NCI-H345 (cell line): ENCODE data around the gene PARVA.

Source experiments
- DNase-seq: peaks from one replicate; lab custom pipeline; 2025; lab: John Stamatoyannopoulos, UW

PARVA gene

DNA sequence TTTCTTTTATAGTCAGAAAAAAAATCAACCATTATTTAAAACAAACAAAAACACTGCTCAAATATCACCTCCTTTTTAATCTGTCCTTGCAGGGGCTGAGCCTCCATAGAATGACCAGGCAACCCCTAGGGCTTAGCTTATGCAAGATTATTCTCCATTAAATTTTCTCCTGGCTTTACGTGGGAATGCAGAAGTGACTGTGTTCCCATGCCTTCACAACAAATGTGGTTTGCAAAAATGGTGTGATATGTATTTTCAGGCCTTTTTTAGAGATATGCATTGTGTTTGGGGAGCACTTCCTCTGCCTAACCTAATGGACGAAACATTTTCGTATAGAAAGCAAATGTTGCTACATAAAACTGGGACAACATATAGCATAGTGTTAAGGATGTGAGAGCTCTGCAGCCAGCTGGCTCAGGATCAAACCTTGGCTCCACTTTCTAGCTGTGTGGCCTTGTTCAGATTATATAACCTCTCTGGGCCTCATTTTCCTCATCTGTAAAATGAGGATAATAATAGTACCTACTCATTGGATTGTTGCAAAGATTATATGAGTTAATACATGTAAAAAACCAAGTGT, 82.6 kb downstream of the PARVA start:
- no peak for DNase-seq

DNA sequence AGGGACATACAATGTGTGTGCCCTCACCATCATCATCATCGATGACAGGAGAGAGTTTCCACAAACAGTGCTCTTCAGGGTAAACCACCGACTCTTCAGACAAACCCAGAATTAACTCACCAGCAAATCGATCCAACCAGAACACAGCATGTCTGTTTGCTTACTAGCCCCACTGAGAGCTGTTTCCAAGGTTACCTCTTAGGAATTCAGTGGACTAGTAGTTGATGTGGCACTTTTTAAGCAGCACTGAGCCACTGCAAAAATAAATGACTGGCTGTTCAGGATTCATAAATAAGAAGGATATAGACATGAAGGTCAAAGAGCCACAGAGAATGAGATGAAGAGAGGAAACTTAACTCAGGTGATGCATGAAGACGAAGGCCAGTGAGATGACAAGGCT, 83.1 kb downstream of the PARVA start:
- DNase-seq = peak; percentile 62

DNA sequence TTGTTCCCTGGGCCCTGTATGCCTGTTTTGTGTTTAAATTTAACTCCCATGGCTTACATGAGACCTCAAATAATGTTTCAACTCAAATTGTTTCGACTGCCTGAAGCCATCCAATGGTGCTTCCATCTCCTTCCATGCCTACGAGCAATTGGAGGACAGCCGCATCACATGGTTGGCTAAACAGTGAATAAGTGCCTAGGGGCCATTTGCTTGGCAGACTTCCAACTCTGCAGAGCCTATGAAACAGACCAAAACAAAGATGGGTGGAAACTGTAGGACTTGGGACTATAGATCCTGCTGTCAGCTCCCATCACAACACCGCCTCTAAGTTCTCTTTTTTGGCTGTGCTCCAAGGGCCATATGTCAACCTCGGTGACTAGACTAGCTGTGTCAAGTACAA, 84.1 kb downstream of the PARVA start:
- DNase-seq = peak; percentile 90

DNA sequence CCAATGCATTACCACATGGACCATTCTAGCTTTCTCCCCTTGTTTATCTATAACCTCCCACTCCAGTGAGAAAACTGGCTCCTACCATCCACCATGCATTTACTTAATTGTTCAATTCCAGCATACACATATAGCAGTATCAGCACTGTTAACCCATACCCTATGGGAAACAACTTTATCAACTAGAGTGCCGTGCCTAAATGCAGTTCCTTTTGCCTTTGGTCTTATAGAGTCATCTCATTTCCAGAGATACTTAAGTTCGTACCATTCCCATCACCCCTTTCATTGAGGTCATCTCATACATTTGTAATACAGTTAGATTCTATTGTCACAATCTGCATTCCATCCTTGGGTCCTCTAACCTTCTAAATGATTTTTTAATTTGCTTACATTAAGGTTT, 86.9 kb downstream of the PARVA start:
- no peak for DNase-seq

DNA sequence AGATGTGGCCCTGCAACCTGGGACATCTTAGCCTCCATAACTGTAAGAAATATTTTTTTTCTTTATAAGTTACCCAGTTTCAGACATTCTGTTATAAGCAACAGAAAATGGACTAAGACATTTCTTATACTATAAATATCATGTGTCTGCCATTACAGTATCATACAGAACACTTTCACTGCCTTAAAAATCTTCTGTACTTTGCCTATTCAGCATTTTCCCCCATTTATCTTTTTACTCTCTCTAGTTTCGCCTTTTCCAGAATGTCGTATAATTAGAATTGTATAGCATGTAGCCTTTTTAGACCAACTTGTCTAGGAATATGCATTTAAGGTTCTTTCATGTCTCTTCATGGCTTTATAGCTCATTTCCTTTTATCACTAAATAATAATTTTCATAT, 88.0 kb downstream of the PARVA start:
- no peak for DNase-seq

DNA sequence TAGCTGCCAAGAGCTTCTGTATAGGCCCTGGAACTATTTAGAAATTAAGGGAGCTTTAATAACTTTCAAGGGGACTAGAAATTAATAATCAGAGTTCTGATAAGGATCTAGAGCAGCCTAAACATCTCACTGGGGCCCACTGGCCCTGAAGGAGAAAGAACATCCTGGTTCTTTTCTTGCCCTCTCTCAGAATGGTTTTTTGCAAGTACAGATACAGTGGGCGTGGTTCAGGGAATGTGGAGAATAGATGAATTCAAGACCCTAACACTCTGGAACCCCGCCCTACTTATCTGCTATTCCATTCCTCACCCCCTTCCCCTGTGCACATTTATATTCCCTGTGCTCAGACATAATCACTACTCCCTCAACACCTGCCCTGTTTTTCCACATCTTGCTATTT, 90.2 kb downstream of the PARVA start:
- DNase-seq = no peak

DNA sequence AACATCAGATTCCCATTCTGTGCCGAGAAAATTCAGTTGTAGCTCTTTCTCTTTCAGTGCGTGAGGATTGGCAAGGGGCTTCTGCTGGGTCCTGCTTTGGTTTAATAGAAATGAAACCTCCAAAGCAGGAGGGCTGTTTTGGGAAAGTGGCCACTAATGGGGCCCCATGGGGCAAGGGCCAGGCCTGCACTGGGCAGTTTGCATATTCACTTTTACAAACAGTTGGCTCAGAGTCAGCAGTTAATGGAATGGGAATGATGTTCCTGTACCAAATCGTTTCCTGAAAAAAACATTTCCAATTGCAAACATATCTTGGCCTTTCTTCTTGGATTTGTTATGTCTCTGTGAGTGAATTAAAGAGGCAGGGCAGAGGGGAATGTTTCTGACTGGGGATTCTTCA, 92.1 kb downstream of the PARVA start:
- no peak for DNase-seq

DNA sequence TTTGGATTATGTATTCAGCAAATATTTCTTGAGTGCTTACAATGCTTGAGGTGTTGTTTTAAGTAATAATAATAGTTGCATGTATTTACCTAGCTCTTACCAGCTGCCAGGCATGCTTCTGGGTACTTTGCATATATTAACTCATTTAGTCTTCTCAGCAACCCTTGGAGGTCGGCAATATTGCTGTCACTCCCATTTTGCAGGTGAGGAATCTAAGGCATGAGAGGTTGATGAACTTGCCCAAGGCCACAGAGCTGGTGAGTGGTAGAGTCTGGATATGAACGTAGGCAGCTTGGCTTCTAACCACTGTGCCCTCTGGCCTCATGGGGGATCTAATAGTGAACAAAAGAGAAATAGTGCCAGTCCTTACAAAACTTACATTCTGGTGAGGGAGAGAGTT, 92.9 kb downstream of the PARVA start:
- no peak for DNase-seq

DNA sequence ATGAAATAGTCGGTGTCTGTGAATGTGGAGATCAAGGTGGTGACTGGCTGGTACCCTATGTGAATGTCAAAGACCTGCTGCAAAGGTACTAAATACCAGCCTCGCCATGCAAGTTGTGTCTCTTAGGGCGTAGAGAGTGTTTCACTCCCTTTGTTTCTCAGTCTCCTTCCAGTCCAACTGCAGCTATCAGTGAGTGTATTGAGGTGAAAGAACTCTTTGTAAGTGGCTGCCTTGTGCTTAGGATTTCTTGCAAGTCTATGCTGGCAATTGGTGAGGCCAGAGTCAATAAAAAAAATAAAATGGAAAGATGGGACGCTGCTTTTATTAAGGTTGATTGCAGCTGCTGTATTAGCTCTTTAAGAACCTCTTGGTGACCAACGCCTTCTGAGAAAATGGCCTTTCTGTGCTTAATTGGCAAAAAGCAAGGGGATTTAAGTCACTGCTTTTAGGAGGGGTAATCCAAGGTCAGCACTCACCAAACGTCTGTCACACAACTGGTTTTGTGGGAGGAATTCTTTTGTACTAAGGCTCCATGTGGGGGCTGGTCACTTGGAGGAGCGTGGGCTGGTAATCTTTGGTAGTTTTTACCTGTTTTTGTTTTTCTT, 95.1 kb downstream of the PARVA start:
- DNase-seq = no peak

DNA sequence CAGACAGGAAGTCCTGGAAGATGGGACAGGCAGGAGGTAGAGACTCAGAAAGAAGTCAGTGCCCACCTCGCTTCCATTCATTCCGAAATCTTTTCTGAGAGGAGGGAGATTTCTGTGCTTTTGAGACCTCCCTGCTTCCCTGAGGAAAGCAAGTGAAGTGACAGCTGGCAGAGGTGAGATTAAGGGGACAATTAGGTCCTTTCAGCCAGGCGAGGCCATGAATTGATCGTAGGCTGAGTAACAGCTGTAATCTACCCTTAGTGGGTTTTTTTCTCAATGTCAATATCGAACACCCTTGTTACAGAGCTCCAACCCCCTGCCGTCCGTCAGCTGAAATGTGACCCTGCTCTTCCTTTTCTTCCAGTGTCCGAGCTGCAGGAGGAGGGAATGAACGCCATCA, 96.0 kb downstream of the PARVA start:
- no peak for DNase-seq

DNA sequence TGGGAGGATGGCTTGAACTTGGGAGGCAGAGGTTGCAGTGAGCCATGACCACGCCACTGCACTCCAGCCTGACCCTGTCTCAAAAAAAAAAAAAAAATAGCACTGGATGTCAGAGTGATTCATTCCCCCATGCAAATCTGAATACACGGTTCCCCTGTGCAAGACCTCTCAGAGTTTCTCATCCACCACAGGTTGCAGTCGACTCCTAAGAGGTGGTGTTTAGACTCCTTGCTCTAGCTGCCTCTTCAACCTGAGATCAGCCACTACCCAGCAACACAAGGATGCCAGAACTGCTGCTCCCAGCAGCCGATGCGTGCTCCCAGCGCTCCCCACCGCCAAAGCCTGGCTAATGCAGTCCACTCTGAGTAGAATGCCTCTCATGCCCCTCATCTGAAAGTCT, 97.5 kb downstream of the PARVA start:
- no peak for DNase-seq

DNA sequence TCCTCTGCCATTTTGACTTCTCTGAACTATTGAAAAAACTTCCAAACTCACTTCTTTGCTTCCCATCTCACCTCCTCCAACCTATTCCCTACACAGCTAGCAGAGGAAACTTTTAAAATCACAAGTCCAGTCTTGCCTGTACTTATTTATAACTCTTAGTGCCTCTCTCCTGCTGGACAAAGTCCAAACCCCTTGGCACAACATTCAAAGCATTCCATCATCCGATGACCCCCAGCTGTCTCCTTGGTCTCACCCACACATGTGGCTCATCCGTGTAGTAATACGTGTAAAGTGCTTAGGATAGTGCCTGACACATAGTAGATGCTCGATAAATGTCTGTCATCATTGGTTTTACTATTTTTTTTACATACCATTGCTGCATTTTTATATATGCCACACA, 101.4 kb downstream of the PARVA start:
- no peak for DNase-seq

DNA sequence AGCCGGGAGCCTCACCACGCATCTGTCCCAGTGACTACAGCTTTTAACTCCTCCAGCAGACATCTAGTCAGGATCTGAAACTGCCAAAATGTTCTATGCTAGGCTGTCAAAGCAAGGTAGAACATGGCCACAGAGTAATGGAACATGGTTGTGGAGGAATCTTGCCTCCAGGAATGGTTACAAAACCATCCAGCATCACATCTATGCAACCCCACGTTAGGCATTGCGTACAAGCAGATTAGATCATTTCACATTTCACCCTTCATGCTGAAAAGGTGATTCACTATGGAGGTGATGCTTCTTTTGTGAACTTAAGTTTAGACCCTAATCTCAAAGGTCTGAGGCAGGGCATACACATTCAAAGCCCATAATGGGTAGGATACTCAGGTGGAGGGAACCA, 103.0 kb downstream of the PARVA start:
- no peak for DNase-seq

DNA sequence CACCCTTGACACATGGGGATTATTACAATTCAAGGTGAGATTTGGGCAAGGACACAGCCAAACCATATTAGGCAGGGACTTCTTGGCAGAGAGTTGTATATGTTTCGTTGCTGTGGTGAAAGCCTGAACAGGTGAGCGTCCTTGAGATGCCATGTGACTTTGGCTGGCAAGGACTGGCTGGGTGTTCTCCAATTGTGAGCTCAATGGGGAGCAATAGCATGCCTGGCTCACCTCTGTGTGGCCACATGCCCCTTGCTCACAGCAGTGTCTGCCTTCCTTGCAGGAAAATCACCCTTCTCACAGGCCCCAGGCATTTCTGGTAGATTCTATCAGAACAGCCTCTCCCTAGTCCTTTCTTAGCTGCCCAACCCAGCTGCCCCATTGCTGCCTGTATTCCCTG, 105.5 kb downstream of the PARVA start:
- no peak for DNase-seq

DNA sequence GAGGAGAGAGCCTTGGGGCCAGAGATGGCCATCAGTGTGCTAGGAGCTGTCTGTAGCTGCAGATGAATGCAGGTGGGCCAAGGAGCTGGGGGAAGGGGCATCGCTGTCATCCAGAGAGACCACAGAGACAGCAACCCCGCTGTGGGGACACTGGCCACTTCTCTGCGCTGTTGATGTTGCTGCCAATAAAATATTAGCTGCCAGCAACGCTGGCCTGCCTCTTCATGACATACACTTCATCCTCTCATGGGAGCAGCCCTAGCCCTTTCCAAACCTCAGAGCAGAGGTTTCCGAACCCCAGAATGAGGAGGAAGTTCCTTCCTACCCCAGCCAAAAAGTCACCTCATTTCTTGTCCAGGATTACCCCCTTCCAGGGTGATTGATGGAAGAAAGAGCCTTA, 106.2 kb downstream of the PARVA start:
- no peak for DNase-seq

DNA sequence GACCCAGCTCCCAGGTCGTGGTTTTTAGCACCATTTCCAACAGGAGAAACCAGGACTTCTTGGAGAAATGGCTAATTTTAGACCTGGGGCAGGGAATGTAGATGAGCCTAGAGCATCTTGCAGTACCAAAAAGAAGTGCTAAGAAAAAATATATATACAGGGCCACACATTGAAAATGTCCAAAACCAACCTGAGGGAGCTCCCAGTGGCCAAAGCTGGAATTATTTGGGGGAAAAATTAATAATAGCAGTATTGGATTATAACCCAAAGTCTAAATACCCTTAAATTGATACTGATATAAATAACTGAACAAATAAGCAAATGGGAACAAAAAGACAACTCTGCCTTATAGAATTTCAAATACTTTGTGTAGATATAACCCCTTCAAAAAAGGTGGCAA, 108.0 kb downstream of the PARVA start:
- no peak for DNase-seq

DNA sequence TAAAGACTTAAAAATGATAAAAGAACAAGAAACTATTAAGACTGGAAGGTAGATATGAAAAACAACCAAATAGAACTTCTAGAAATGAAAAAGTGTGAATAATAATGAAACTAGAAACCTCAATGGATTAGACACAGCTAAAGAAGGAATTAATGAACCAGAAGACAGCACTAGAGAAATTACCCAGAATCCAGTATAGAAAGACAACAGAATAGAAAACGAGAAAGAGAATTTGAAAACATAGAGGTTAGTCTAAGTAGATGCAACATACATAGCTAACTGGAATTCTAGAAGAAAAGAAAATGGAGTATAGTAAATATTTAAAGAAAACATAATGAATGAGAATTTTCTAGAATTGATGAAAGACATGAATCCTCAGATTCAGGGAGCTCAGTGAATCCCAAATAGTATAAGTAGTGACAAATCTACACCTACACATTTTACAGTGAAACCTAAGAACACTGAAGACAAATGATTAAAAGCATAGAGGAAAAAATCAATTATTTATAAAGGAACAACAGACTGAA, 111.9 kb downstream of the PARVA start:
- no peak for DNase-seq

DNA sequence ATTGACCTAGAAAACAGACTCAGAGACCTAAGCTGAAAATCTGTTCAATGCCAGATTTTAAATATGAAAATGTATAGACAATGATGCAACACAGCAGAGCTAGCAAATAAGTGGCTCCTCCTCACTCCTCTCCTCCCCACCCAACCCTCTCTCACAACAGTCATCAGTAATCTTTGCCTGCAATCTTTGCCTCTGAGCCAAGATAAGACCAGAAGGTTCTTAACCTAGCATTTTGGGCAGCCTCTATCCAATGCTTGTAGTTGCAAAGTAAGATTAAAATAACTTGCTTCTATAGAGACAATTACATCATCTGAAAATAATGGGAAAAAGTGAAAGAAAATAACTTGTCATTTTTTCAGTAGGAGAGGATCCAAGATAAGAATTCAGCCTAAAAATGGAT, 117.3 kb downstream of the PARVA start:
- no peak for DNase-seq

DNA sequence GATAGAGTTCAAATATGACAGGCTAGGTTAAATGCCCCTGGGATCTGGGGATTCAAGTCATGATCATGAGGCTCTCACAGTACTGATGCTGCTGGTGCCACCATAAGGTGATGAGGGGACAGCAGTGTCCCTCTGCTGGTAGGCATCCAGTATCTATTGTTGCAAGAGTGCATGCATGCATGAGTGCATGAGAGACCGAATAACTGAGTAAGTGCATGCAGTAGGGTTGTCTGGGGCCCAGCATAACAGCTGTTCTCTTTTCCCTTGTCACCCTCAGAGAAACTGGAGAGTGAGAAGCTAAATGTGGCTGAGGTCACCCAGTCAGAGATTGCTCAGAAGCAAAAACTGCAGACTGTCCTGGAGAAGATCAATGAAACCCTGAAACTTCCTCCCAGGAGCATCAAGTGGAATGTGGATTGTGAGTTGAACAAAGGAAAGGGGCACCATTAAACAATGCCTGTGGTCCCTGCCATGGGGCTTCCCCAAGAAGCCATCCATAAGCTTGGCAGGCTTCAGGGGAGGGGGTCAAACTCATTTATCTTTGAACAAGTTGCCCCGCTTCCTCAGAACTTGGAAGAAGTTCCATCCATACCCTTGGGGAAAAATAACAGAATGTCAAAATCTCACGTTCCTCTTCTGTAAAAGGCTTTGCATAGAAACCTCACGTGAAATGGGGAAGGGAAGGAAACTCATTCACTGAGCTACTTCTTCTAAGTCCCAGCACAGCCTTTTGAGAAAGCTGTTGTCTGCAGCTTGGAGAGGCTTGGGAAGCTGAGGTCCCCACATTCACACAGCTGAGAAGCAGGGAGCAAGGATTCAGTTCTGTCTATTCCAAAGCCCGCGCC, 119.0 kb downstream of the PARVA start:
- no peak for DNase-seq

DNA sequence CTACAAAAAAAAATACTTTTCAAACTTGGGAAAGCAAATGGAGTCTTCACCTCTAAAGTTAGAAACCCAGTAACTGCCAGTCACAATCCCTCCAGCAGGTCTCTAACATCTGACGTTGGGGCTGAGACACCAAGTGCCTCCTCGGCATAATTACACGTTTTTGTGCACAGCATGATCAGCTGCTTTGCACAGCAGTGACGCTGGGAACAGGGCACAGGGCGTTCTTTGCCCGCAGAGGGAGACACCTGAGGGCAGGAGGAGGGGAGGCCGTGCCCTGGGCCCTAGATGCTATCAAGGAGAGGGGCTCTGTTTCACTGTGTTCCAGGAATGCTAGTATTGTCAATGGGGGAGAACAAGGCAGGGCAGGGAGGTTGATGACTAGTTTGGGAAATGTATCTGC, 120.1 kb downstream of the PARVA start:
- DNase-seq = peak; percentile 8

DNA sequence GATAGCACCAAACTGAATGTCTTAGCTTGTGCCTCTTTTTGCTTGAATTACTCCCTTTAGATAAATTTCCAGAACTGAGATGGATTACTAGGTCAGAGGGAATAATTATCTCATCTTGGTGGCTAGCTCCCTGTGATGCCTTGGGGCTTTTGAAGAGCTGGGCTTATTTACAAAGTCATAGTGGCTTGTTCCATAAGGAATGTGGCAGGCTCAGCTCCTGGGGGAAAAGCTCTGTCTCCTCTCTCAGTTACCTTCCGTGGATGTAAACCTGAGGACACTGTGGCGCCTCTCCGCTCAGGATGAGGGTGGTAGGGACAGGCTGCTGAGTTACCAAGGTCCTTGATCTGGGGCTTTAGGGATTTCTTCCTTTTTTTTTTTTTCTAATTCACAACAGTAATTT, 121.7 kb downstream of the PARVA start:
- no peak for DNase-seq

DNA sequence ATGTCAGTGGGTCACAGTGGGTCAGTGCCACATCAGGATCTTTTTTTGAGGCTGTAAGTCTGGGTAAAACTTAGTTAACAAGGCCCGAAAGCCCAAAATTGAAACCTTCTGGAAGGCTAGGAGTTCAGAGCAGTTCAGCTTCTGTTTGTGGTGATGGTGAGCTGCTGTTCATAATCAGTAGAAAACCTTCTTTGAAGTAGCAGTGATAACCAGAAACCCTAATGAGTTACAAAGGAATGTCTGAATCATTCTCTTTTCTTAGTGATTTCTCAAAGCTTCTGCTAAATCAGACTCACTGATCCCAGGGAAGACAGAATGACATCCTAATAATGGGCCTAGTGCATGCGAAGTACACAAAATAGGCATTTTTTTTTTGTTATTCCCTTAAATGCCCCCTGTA, 124.7 kb downstream of the PARVA start:
- no peak for DNase-seq

DNA sequence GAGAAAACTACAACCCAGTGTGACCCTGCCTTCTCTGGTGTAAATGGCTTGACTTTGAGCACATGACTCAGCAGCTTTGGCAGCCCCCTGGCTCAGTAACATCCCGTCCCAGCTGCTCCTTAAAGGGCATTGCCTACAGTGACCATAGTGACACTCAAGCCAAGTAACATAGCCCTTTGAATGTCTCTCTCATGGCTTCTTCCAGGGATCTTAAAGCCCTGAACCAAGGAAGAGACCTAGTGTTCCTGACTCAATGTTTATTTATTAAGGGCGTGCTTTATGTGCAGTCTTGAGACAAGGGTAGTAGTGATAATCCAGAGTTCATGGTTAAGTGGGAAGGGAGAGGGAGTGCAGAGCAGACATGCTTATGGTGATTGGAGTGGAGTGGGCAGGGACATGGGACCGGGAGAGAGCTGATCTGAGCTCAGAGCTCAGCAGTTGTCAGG, 125.7 kb downstream of the PARVA start:
- no peak for DNase-seq
